ENCODE data around the gene THY1.

THY1 gene

GRCh38 chr11:119376197-119376847 is 46.6 kb downstream of the THY1 start:
- Histone ChIP-seq H3K27ac (ENCODE audit: low read depth, low read length, severe bottlenecking) (no peak overlapping the region), H3K4me3 (ENCODE audit: extremely low read depth, insufficient read depth, low read length, poor library complexity, severe bottlenecking) (no peak overlapping the region), H3K36me3 (ENCODE audit: control insufficient read depth, insufficient read depth, low read length) (no peaks in the 10 kb centered on the region), H3K4me1 (ENCODE audit: control insufficient read depth, insufficient read depth, low read length, poor library complexity, severe bottlenecking) (peaks cover 34% of the 10 kb centered on the region), H3K9me3 (ENCODE audit: control insufficient read depth, low read length) (no peaks in the 10 kb centered on the region)
- WGBS, 2 experiments (ENCODE audit: insufficient coverage in 2 of 2): 81 to 84% methylated on average over 10 to 11 of the region's 11 CpGs

- Histone ChIP-seq H3K4me3 (ENCODE audit: extremely low read depth, insufficient read depth, low read length, poor library complexity, severe bottlenecking) (no peak overlapping the region), H3K36me3 (ENCODE audit: control insufficient read depth, insufficient read depth, low read length) (no peaks in the 10 kb centered on the region), H3K9me3 (ENCODE audit: control insufficient read depth, low read length) (no peaks in the 10 kb centered on the region), H3K27ac (ENCODE audit: low read depth, low read length, severe bottlenecking) (no peak overlapping the region), H3K4me1 (ENCODE audit: control insufficient read depth, insufficient read depth, low read length, poor library complexity, severe bottlenecking) (peaks cover 31% of the 10 kb centered on the region)
- WGBS, 2 experiments (ENCODE audit: insufficient coverage in 2 of 2): 71 to 75% methylated on average over 12 to 14 of the region's 14 CpGs
These were observed 47.4 kb downstream of the THY1 start for GRCh38 chr11:119375337-119376196.

GRCh38 chr11:119374632-119375336 is 48.2 kb downstream of the THY1 start:
- no peak overlapping the region for H3K27ac ChIP-seq (ENCODE audit: low read depth, low read length, severe bottlenecking)
- no peaks in the 10 kb centered on the region for H3K36me3 ChIP-seq (ENCODE audit: control insufficient read depth, insufficient read depth, low read length)
- H3K9me3 ChIP-seq (ENCODE audit: control insufficient read depth, low read length): no peaks in the 10 kb centered on the region
- WGBS, 2 experiments (ENCODE audit: insufficient coverage in 2 of 2): 49 to 53% methylated on average over 9 of the region's 11 CpGs
- peaks cover 32% of the 10 kb centered on the region for H3K4me1 ChIP-seq (ENCODE audit: control insufficient read depth, insufficient read depth, low read length, poor library complexity, severe bottlenecking)
- no peak overlapping the region for H3K4me3 ChIP-seq (ENCODE audit: extremely low read depth, insufficient read depth, low read length, poor library complexity, severe bottlenecking)

GRCh38 chr11:119373921-119374631 is 48.9 kb downstream of the THY1 start:
- Histone ChIP-seq H3K27ac (ENCODE audit: low read depth, low read length, severe bottlenecking) (no peak overlapping the region), H3K9me3 (ENCODE audit: control insufficient read depth, low read length) (no peaks in the 10 kb centered on the region), H3K36me3 (ENCODE audit: control insufficient read depth, insufficient read depth, low read length) (no peaks in the 10 kb centered on the region), H3K4me1 (ENCODE audit: control insufficient read depth, insufficient read depth, low read length, poor library complexity, severe bottlenecking) (peaks cover 27% of the 10 kb centered on the region), H3K4me3 (ENCODE audit: extremely low read depth, insufficient read depth, low read length, poor library complexity, severe bottlenecking) (no peak overlapping the region)
- WGBS, 2 experiments (ENCODE audit: insufficient coverage in 2 of 2): 56 to 61% methylated on average over 3 to 4 of the region's 5 CpGs

- Histone ChIP-seq H3K9me3 (ENCODE audit: control insufficient read depth, low read length) (no peaks in the 10 kb centered on the region), H3K36me3 (ENCODE audit: control insufficient read depth, insufficient read depth, low read length) (no peaks in the 10 kb centered on the region), H3K4me3 (ENCODE audit: extremely low read depth, insufficient read depth, low read length, poor library complexity, severe bottlenecking) (no peak overlapping the region), H3K4me1 (ENCODE audit: control insufficient read depth, insufficient read depth, low read length, poor library complexity, severe bottlenecking) (peaks cover 21% of the 10 kb centered on the region), H3K27ac (ENCODE audit: low read depth, low read length, severe bottlenecking) (no peak overlapping the region)
- WGBS, 2 experiments (ENCODE audit: insufficient coverage in 2 of 2): 93% methylated on average over 18 to 21 of the region's 23 CpGs
These were observed 49.7 kb downstream of the THY1 start for GRCh38 chr11:119373059-119373920.

- Histone ChIP-seq H3K27ac (ENCODE audit: low read depth, low read length, severe bottlenecking) (no peak overlapping the region), H3K36me3 (ENCODE audit: control insufficient read depth, insufficient read depth, low read length) (no peaks in the 10 kb centered on the region), H3K4me3 (ENCODE audit: extremely low read depth, insufficient read depth, low read length, poor library complexity, severe bottlenecking) (no peak overlapping the region), H3K9me3 (ENCODE audit: control insufficient read depth, low read length) (no peaks in the 10 kb centered on the region), H3K4me1 (ENCODE audit: control insufficient read depth, insufficient read depth, low read length, poor library complexity, severe bottlenecking) (peaks cover 14% of the 10 kb centered on the region)
- 94 to 97% methylated on average over 25 to 26 of the region's 26 CpGs for WGBS, 2 experiments (ENCODE audit: insufficient coverage in 2 of 2)
These were observed 50.5 kb downstream of the THY1 start for GRCh38 chr11:119372260-119373058.

GRCh38 chr11:119371778-119372182 is 51.2 kb downstream of the THY1 start:
- 81 to 100% methylated on average over 3 to 6 of the region's 8 CpGs for WGBS, 2 experiments (ENCODE audit: insufficient coverage in 2 of 2)
- Histone ChIP-seq H3K9me3 (ENCODE audit: control insufficient read depth, low read length) (no peaks in the 10 kb centered on the region), H3K4me1 (ENCODE audit: control insufficient read depth, insufficient read depth, low read length, poor library complexity, severe bottlenecking) (peaks cover 13% of the 10 kb centered on the region), H3K27ac (ENCODE audit: low read depth, low read length, severe bottlenecking) (no peak overlapping the region), H3K4me3 (ENCODE audit: extremely low read depth, insufficient read depth, low read length, poor library complexity, severe bottlenecking) (no peak overlapping the region), H3K36me3 (ENCODE audit: control insufficient read depth, insufficient read depth, low read length) (no peaks in the 10 kb centered on the region)

GRCh38 chr11:119371067-119371601 is 51.8 kb downstream of the THY1 start:
- Histone ChIP-seq H3K4me1 (ENCODE audit: control insufficient read depth, insufficient read depth, low read length, poor library complexity, severe bottlenecking) (peaks cover 13% of the 10 kb centered on the region), H3K36me3 (ENCODE audit: control insufficient read depth, insufficient read depth, low read length) (no peaks in the 10 kb centered on the region), H3K4me3 (ENCODE audit: extremely low read depth, insufficient read depth, low read length, poor library complexity, severe bottlenecking) (no peak overlapping the region), H3K9me3 (ENCODE audit: control insufficient read depth, low read length) (no peaks in the 10 kb centered on the region), H3K27ac (ENCODE audit: low read depth, low read length, severe bottlenecking) (no peak overlapping the region)
- 77 to 81% methylated on average over 6 to 8 of the region's 8 CpGs for WGBS, 2 experiments (ENCODE audit: insufficient coverage in 2 of 2)

- Histone ChIP-seq H3K4me1 (ENCODE audit: control insufficient read depth, insufficient read depth, low read length, poor library complexity, severe bottlenecking) (peaks cover 11% of the 10 kb centered on the region), H3K4me3 (ENCODE audit: extremely low read depth, insufficient read depth, low read length, poor library complexity, severe bottlenecking) (no peak overlapping the region), H3K9me3 (ENCODE audit: control insufficient read depth, low read length) (no peaks in the 10 kb centered on the region), H3K27ac (ENCODE audit: low read depth, low read length, severe bottlenecking) (no peak overlapping the region), H3K36me3 (ENCODE audit: control insufficient read depth, insufficient read depth, low read length) (no peaks in the 10 kb centered on the region)
- 82 to 95% methylated on average over 4 to 6 of the region's 8 CpGs for WGBS, 2 experiments (ENCODE audit: insufficient coverage in 2 of 2)
These were observed 52.4 kb downstream of the THY1 start for GRCh38 chr11:119370486-119371046.

All from mesodermal cell (in vitro differentiated cells).